ENCODE measurements around the gene FILIP1L.

DNA sequence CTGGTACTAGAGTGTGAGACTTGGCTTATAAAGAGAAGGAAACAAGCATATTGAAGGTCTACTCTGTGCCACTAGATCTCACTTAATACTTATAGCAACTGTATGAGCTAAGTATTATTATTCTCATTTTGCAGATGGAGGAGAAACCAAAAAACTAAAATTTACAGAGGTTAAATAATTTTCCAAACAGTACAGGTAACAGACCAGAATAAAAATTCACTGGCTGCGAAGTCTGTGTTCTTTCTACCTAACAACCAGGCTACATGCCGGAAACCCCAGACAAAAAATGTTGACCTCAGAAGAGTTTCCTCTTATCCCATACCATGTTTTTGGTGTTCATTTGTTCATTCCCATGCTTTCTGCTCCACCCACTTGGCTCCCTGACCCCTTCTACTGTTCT is 250.0 kb downstream of the FILIP1L start:
- TF ChIP-seq, protein P1, sequence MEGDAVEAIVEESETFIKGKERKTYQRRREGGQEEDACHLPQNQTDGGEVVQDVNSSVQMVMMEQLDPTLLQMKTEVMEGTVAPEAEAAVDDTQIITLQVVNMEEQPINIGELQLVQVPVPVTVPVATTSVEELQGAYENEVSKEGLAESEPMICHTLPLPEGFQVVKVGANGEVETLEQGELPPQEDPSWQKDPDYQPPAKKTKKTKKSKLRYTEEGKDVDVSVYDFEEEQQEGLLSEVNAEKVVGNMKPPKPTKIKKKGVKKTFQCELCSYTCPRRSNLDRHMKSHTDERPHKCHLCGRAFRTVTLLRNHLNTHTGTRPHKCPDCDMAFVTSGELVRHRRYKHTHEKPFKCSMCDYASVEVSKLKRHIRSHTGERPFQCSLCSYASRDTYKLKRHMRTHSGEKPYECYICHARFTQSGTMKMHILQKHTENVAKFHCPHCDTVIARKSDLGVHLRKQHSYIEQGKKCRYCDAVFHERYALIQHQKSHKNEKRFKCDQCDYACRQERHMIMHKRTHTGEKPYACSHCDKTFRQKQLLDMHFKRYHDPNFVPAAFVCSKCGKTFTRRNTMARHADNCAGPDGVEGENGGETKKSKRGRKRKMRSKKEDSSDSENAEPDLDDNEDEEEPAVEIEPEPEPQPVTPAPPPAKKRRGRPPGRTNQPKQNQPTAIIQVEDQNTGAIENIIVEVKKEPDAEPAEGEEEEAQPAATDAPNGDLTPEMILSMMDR (optimal IDR thresholded peaks at IDR 0.05 in 1 of 3, IDR thresholded peaks at IDR 0.05 in 1 of 3, conservative IDR thresholded peaks at IDR 0.05 in 1 of 3; ENCODE audit: extremely low read depth in 1 of 3, insufficient read depth in 2 of 3, low read length in 3 of 3): no peak
- no peak for TF ChIP-seq EZH2 (IDR thresholded peaks at IDR 0.05; ENCODE audit: low read length)

Measured in keratinocyte (primary cell).